Eye (tissue), 1 donor: Measurements from ENCODE around the gene PKNOX2.
A peak's percentile ranks its signal among the peaks of the same experiment; 100 is the strongest.

Experiments
- DNase-seq: peaks from one replicate; pipeline ENCODE4 v3.0.0-alpha.2; 2015

The PKNOX2 gene, protein sequence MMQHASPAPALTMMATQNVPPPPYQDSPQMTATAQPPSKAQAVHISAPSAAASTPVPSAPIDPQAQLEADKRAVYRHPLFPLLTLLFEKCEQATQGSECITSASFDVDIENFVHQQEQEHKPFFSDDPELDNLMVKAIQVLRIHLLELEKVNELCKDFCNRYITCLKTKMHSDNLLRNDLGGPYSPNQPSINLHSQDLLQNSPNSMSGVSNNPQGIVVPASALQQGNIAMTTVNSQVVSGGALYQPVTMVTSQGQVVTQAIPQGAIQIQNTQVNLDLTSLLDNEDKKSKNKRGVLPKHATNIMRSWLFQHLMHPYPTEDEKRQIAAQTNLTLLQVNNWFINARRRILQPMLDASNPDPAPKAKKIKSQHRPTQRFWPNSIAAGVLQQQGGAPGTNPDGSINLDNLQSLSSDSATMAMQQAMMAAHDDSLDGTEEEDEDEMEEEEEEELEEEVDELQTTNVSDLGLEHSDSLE

GRCh38 chr11:125164422-125165110 is at the start of gene PKNOX2:
TSS of gene PKNOX2 (plus strand) at chr11:125164751. CDS start at chr11:125351306, 186,555 bp downstream.
- DNase-seq: peak; percentile 96

- DNase-seq: no peak
Observed at GRCh38 chr11:125117429-125117828, 47.1 kb upstream of the PKNOX2 start.

DNA sequence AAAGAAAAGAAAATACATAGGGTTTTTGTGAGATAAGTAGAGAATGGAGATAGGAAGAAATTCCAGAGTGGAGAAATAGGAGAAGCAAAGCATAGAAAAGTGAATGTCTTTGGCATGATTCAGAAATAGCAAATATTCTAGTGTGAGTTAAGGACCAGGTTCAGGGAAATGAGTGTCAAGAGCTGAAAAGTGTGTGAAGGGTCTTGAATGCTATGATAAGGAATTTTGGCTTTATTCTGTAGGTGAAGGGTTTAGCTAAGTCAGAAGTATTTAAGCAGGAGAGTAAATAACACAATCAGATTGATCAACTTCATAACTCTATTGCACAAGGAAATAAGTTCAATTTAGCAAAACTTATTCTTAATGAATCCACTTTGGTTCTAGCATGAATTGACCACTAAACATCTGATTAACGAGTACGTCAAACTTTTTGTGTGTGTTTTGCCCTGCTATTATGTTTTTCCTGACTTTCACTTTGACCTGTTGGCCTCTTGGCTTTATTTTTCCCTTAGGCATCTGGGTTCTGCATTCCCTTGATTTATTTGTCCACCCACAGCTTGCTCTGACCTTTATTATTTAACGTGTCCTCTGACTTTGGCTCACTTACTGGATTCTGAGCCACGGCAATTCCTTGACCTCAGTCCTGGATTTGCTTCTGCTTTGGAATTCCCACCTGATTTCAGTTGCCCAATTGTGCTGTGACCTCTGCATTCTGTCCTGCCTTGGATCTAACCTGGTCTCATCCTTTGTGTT is 41.2 kb upstream of the PKNOX2 start:
- no peak for DNase-seq

DNA sequence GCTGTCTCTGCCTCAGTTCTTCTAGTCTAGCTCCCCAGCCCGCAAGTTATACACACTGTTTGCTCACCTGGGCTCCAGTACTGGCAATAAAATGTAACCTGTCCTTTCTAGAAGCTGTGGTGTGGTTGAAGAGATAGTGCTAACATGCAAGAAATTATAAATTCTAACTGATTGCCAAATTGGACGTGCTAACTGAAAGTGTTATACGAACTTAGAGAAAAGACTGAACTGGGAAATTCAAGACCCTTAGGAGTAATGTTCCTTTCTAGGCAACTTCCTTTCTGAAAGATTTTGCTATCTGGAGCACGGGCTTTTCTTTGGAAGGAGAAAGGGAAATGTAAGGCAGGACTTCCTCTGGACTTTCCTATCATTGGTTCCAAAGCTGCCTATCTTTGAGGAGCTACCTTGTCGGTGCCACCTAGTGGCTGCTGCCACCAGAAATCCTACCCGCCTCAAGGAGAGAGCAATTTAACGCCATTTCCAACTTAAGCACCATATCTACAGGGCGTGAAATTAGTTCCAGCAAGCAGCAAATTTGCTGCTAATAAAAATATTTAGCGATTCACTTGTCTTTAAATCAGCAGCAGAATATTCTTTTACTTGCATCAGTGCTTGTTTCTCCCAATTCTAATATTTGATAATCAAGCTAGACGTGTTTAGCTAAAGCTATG is 40.5 kb upstream of the PKNOX2 start:
- DNase-seq: peak; percentile 27

DNA sequence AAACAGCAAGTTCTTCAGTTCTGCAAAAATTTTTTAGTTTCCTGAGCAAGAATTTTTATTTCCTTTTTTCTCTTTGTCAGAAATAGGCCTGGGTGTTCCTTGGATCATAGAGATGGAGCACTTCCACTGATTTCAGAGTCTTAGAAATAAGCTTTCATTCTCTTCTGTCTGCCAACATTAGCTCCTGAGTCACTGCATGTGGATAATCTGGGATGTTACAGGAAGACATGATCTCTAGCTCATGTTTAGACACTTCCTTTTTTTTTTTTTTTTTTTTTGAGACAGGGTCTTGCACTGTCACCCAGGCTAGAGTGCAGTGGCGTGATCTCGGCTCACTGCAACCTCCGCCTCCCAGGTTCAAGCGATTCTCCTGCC is 39.9 kb upstream of the PKNOX2 start:
- no peak for DNase-seq

DNA sequence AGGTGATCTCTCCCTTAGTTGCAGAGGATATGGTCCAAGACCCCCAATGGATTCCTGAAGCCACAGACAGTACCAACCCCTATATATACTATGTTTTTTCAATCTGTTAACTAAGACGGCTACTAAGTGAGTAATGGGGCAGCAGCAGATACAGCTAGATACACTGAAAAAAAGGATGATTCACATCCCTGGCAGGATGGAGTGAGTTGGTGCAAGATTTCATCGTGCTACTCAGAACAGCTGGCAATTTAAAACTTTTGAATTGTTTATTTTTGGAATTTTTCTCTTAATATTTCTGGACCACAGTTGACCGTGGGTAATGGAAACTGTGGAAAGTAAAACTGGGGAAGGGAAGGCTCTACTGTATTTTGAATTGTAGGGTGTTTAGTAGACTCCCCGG is 36.1 kb upstream of the PKNOX2 start:
- DNase-seq: no peak

GRCh38 chr11:125129316-125129993 is 35.1 kb upstream of the PKNOX2 start:
- peak; percentile 30 for DNase-seq

- no peak for DNase-seq
Observed at GRCh38 chr11:125132071-125132470, 32.5 kb upstream of the PKNOX2 start.

DNA sequence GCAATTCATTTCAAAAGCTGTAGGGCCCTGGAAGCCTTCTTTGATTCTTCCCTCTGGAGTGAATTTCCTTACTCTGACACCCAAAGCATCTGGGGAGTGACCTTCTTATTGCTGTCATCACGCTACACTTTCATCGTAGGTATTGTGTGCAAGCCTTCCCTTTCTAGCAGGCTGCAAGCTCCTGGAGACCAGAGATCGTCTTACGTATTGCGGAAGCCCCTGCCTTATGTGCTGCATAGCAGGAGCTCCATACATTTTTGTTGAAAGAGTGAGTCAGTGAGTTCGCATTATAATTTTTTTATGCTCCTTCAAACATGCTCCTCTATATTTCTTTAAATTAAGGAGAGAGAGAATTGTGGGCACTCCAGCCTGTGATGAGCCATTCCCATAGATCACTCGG is 32.0 kb upstream of the PKNOX2 start:
- DNase-seq: no peak

DNA sequence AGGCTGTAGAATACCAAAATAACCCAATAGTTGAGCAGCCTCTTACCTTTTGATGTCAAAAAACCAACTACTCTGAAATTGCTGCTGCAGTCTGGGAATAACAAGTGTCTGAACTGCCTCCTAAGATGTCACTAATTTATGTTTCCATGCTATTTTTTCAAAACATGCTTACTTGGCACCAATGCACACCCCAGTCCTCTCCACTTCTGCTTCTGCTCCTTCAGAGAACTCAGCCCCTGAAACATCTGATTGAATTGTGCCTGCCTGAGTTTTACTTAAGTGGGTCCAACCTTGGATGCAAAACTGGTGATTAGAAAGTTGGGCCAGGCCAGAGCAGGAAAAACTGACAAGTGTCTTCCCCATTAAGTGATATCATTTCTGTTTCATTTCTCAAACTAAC is 28.6 kb upstream of the PKNOX2 start:
- DNase-seq: no peak

DNA sequence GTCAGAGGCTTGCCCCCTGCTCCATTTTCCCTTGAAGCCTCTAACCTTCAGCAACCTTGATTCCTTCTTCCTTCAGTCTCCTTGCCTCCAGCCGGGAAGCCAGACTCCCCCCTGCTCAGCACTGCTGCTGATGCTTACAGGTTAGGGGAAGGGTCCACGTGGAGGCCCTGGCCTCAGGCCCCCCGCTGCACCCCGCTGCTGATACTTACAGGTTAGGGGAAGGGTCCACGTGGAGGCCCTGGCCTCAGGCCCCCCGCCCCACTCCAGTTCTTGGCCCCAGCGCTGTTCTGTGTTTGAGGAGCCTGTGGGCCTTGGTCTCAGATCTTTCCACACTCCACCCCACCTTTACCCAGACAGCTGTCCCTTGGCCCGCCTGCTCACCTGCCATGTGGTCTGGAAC is 25.6 kb upstream of the PKNOX2 start:
- DNase-seq: no peak

DNA sequence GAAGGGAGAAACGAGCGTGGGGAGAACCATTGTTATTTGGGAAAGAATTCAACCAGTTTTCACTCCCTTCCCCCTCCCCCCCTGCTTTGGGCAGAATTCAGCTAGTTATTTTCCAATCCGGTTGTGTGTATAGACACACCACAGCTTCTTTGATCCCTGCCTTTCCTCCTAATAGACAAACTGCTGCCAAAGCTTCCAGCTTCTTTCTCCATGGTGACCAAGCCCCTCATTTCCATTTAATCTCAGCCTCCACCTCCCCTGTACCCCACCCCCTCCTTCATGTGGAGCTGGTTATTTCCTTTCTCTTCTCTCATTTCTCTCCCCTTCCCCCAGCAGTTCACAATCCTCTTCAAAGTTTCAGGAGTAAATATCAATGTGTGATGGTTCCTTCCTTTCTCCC is 24.8 kb upstream of the PKNOX2 start:
- DNase-seq: no peak

DNA sequence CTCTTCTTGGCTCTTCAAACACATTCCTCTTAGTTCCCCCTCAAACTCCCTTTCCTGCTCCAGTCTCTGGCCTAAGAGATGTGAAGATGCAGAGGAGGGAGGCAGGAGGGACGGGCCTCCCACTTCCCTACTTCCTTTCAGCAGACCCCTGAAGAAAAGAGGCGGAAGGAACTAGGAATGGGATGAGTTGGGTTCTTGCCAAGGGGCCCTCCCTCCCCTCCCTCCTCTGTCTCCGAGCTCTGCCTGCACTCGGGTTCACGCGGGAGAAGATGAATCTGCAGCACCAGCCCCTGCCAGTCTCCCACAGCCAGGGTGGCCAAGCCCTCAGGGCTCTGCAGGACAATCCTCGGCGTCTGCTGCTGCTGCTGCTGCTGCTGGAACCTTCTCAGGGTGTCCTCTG is 24.3 kb upstream of the PKNOX2 start:
- DNase-seq: peak; percentile 60

DNA sequence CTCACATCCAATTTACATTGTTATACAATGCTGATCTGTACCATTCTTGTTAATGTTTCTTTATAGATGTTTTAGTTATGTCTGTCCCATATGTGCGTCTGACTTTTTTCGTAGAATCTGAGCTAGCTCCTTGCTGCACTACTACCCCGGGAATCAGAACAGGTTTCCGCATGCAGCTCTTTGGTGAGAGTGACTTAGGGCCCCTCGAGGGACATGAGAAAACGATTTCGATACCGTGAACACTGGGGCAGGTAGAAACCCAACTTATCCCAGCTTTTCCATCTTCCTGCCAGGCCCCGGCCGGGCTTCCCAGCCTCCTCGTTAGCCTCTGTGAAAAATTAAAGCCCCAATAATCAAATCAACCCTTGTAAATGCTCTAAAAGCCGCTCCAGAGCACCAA is 23.4 kb upstream of the PKNOX2 start:
- no peak for DNase-seq

GRCh38 chr11:125141686-125142535 is 22.6 kb upstream of the PKNOX2 start:
- DNase-seq: peak; percentile 84

DNA sequence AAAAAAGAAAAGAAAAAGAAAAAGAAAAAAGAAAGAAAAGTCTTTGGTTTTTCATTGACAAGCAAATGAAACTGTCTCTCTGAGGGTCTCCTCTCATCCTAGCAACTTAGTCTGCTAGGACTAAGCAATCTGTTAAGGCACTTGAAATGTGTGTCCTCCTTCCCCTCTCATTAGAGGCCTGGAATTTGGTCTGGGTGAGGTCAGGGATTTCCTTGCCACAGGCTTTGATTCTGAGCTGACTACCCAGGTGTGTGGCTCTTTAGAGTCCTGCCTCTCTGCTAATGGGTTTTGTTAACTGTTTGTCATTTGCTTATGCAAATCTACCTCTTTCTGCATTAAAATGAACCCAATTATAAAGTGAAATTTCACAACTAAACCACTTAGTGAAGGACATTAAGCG is 18.3 kb upstream of the PKNOX2 start:
- DNase-seq: no peak

DNA sequence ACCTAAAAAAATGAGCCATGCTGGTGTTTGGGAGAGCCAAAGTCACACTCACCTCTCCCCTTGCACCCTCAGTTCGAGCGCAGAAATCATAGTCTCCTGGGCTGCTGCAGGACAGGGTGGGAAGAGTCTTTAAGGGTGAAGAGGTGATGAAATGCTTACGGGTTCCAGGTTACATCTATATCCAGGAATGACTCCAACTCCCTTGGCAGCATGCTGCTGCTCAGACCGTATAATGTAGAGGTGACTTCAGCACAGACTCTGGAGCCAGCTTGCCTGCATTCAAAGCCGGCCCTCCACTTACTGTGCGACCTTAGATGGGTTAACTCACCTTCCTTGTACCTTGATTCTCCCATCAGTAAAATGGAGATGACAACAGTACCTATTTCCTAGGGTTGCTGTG is 17.3 kb upstream of the PKNOX2 start:
- DNase-seq: no peak

DNA sequence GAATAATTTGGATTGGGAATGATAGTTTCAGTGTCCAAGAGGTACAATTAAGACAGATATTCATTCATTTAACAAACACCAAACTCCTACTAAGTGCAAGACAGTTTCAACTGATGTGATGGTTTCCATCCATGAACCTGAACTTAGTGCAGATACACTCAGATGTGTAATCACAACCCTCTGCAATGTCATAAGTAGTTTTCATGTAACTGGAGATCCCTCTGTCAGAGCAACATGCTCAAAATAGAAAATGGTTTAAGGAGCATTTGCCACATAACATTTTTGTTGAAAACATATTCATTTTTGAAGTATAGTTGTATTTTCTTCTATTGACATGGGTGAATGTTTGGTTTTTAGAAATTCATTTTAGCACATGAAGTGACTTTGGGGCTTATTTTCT is 16.5 kb upstream of the PKNOX2 start:
- DNase-seq: no peak

DNA sequence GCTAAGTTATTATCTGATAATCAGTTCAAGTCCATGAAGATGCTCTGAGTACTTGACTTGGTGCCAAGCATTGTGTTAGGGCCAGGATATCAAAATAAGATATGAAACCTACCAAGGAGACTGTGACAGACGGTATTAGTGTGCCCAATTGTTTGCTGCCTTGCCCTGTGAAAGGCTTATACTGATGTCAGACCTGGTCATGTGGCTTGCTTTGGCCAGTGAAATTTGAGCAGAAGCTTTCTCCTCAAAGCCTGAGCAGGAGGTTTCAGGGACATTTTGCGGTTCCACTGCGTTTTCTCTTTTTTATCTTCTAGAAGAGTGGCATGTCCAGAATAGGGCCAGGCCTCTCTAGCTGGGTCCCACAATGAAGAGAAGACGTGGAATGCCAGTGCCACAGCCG is 15.8 kb upstream of the PKNOX2 start:
- DNase-seq: no peak

DNA sequence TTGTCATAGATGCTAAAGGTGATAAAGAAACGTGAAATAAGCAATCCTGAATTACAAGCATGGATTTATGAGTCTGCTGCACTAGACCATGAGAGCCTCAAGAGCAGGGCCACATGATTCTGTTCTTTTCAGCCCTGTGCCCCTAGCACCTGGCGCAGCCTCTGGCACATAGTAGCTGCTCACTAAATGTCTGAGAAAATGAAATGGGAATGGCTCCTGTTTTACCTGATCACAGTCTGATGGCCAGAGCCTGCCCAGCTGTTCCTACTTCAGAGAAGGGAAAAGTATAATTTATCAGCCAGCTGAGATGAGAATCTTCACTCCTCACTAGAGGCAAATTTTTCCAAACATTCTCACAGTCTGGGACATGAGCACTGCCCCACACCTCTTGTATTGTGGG is 10.7 kb upstream of the PKNOX2 start:
- DNase-seq: no peak

- DNase-seq: no peak
Observed at GRCh38 chr11:125154378-125155099, 10.0 kb upstream of the PKNOX2 start.
